Ecto neural progenitor cell (in vitro differentiated cells): ENCODE results near the gene RAD51B.
"Not testable (repeated sequence)": the region's sequence is repeated elsewhere in the genome, so short reads cannot be mapped to it uniquely, and the experiment has no call there.

Experiments used
- DNase-seq: peaks from one replicate; pipeline ENCODE4 v3.0.0-alpha.2; 2018; ENCODE audit warnings: low spot score

RAD51B gene

DNA sequence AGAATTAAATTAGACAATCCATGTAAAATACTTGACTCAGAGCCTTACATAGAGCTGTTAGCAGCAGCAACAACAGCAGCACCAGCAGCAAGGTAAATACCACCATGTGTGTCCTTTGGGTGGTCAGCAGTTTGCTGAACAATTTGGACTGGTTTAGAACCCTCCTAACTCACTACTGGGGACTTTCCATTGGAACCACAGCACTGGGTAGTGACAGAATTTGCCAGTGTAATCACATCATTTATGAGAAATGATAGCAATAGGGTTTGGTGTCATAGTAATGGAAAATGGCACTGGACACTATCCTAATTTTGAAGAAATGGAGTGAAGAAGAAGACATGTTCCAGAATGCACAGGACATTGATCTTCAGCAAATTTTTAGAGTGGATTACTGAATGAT lies 392.8 kb downstream of the RAD51B start:
- no peak for DNase-seq

GRCh38 chr14:68214431-68214830 lies 394.9 kb downstream of the RAD51B start:
- DNase-seq: no peak

DNA sequence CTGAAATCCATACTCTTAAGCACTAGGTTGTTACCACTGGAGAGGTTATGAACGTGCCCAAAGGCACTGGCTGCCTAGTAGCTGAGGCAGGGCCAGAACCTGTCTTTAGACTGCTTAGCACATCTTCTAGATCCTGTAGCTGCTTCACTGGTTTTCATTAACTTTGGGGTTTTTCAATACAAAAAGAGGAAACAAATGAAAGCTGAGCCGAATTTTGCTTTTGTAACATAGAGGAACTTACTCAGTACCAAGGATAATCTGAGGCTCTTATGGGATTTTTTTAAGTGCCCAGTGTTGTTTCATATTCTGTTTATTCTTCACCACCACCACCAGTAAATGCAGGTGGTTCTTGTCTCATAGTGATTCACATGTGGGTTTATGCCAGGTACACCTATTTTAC lies 396.1 kb downstream of the RAD51B start:
- no peak for DNase-seq

- no peak for DNase-seq
These were observed 396.5 kb downstream of the RAD51B start for GRCh38 chr14:68216079-68216478.

- no peak for DNase-seq
These were observed 397.4 kb downstream of the RAD51B start for GRCh38 chr14:68216957-68217356.

DNA sequence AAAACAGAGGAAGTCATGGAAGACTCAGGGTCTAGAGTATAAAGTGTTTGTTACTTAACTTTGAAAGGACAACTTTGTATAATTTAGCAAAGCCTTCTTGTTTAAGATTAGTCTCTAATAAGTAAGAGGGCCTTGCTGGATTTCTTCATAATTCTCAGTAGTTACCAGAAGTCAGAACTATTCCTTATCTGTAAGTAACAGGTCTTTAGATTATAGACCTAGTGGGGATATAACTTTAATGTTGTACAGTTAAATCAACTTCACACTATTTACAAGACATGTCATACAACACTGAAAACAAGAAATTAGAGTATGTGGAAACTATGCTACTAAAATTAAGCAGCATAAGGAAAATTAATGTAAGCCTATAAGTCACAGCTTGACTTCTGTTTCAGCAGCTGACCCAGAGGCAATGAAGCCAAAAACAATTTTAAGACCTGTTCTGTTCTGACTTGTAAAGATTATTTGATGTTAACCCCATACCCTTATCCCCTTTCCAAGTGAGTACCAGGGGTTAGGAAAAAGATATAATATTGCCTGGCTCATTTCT lies 398.3 kb downstream of the RAD51B start:
- DNase-seq: no peak

DNA sequence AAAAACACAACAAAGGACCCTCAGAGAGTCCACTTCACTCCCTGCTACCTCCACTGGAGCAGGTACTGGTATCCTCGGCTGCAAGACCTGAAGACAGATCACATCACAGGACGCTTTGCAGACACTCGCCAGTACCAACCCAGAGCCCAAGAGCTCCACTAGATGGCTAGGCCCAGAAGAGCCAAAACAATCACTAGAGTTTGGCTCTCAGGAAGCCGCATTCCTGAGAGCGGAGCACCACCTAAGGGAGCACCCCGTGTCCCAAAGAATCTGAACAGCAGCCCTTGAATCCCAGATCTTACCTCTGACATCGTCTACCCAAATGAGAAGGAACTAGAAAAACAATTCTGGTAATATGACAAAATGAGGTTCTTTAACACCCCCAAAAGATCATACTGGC lies 399.8 kb downstream of the RAD51B start:
- DNase-seq: no peak

GRCh38 chr14:68221046-68221445 lies 401.5 kb downstream of the RAD51B start:
- not testable (repeated sequence) for DNase-seq

DNA sequence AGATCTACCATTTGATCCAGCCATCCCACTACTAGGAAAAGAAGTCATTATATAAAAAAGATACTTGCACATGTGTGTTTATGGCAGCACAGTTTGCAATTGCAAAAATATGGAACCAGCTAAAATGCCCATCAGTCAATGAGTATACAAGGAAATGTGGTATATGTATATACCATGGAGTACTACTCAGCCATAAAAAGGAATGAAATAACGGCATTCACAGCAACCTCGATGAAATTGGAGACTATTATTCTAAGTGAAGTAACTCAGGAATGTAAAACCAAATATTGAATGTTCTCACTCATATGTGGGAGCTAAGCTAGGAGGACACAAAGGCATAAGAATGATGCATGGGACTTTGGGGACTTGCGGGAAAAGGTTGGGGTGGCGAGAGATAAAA lies 402.6 kb downstream of the RAD51B start:
- no peak for DNase-seq

DNA sequence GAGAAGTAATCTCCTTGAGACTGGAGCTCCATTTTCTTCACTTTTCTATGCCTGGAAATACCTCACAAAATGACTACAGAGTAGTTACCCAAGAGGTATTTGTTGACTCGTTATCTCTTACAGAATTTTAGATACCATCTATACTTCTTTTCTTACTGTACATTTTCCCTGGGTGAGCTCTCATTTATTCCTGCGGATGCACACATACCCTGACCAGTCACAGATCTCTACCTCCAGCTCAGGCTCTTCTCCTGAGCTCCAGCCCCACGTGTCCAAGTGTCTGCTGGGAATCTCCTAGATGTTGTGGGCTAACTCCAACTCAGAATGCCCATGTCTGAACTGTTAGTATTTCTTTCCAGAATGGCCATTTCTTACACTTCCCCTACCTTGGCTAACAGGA lies 403.1 kb downstream of the RAD51B start:
- DNase-seq: no peak

DNA sequence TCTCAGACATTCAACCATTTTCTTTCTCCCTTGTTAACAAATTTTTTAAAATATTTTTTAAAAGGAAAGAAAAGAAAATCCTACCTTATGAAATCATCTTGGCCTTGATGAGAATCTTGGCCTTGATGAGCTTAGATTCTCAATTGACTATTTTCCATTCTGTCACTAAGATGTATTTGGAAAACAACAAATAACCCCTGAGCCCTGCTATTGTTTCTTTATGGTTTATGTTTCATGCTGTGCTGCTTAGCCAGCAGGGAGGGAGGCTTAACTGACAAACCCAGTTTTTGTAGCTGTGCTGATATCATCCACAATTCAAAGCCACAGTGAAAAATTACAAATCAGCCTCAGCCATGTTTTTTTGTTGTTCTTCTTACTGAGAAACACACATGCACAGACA lies 404.1 kb downstream of the RAD51B start:
- DNase-seq: no peak

- no peak for DNase-seq
These were observed 405.7 kb downstream of the RAD51B start for GRCh38 chr14:68225321-68225720.

- DNase-seq: no peak
These were observed 406.9 kb downstream of the RAD51B start for GRCh38 chr14:68226523-68226922.

GRCh38 chr14:68228656-68229055 lies 409.1 kb downstream of the RAD51B start:
- DNase-seq: no peak

DNA sequence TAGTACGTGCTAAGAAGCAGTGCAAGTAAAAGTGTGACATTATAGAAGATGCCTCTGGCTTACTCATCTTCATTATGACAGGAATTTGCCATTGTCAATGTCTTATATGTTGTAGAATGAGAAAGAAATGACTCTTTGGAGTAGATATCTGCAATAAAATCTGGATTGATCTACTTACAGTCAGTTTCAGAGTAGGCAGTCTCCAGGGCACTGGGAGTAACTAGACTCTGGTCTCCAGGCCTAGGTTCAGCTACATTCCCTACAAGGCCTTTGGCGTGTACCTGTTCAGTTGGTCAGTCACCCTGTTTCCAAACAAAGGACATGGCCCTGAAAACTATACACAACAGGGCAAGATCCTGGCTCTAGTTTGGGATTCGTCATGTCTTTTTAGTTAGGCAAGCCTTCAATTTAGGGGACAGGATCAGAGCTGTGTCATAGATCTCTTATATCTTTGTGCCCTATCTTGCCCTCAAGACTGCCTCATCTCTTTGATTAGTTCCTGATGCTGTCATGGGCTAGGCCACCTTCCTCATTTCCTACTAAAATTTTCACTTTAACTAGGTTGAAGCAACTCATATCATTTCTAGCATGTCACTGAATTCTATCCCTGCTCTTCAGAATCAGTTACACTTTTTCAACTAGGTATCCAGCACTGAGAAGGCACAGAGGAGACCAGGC lies 410.0 kb downstream of the RAD51B start:
- no peak for DNase-seq

GRCh38 chr14:68230202-68230949 lies 410.8 kb downstream of the RAD51B start:
- no peak for DNase-seq

DNA sequence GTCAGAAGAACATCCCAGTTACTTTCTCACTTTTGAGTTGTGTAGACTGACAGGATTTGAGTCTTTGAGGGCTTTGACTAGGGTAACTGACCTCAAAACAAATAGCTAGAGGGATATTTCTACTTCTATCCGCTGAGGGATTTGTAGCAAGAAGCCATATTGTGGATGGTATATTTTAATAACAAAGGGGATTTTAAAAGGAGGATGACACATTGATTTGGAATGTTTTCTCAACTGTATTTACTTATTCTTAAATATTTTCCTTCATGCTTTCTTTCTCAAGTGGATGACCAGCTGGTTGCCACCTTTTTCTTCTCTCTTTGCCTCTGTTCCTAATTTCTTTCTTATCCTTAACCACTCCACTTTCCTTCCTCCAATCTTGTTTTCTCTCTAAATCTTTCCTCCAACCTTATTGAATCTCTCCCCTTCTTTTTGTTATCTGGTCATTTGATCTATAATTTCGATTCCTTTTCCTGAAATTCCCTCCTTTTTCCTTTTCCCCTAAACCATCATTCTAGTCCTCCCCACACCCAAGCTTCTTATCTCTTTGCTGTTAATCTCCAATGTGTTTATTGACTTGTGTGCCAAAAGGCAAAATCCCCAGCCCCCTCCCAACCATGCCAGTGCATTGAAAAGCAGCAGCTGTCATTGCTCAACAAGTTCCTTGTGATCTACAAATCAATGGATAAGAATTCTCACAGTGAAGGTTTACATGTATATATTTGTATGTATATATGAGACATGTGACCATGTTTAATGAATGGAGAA lies 411.6 kb downstream of the RAD51B start:
- DNase-seq: no peak

DNA sequence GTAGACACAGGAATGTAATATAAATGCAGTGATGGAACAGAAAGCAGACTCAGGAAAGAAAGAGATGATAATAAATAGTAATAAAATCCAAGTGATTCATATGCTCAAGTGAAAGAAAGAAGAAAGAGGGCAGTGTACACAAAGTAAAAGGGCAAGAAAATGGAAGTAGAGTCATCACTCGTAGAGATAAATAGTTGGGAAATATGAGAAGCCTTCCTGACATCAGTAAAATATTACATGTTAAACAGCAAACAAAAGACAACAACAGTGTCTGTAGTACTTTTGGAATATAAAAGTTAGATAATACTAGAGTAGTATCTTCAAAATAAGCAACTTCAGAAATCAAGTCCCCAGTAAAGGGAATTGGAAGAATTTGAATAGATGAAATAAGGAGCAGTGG lies 412.3 kb downstream of the RAD51B start:
- no peak for DNase-seq

DNA sequence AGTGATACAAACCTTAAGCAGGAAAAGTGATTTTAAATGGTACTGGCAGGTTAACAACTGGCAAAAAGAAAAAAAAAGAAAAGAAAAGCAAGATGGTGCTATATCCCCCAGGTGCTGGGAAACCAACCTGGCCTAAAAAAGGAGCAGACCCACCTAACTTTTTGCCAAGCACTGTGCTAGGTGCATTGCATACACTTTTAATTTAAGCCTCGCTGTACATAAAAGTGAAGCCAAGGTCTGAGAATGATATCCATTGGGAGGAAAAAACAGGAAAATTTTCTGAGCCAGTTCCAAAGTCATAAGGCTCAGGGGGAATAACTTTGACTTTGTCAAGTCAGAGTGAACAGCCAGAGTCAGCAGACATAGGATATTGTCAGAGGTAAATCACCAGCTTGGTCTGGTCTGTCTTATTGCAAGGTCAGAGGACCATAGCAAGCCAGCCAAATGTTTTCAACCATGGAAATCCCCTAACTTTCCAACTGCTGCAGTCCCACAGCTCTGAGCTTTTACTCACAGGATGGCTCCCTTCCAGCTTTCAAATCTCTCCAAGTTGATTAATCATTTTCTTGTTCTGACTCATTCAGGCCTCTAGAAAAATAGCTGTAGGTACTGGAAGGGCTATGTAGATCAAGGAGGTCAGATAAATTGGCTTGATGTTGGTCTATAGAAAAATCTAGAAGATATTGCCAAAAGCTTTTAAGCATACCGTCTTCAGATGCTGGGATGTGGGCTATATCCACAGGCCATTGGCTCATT lies 412.9 kb downstream of the RAD51B start:
- no peak for DNase-seq

GRCh38 chr14:68233101-68233784 lies 413.7 kb downstream of the RAD51B start:
- no peak for DNase-seq

DNA sequence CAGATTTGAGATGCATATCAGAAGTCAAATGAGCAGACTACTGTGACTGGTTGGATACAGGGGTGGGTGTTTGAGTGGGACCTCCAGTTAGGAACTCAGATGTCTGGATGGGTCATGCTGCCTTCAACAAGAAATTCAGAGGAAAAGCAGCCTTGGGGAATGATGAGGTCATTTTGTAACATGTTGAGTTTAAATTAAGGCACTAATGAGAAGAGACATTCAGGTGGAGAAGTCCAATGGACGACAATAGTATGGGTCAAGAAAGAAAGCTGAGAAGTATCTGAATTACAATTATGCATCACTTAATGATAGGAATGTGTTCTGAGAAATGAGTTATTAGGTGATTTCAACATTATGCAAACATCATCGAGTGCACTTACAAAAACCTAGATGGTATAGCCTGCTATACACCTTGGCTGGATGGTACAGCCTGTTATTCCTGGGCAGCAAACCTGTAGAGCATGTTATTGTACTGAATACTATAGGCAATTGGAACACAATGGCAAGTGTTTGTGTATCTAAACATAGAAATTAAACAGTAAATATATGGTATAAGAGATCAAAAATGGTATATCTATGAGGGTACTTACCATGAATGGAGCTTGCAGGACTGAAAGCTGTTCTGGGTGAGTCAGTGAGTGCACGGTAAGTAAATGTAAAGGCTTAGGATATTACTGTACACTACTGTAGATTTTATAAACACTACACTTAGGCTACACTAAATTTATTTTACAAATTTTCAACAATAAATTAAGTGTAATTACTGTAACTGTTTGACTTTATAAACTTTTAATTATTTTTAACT lies 414.7 kb downstream of the RAD51B start:
- no peak for DNase-seq
